ENCODE measurements around the gene PLIN5. TPM values are rescaled to one million over a fixed set of nuclear protein-coding genes. Genes with fewer than 3 reads are reported as not detected.

Gene PLIN5
- total RNA-seq, 4 donors from 2014 or later: 12.0 to 26.7 (median 19.1) TPM

DNA sequence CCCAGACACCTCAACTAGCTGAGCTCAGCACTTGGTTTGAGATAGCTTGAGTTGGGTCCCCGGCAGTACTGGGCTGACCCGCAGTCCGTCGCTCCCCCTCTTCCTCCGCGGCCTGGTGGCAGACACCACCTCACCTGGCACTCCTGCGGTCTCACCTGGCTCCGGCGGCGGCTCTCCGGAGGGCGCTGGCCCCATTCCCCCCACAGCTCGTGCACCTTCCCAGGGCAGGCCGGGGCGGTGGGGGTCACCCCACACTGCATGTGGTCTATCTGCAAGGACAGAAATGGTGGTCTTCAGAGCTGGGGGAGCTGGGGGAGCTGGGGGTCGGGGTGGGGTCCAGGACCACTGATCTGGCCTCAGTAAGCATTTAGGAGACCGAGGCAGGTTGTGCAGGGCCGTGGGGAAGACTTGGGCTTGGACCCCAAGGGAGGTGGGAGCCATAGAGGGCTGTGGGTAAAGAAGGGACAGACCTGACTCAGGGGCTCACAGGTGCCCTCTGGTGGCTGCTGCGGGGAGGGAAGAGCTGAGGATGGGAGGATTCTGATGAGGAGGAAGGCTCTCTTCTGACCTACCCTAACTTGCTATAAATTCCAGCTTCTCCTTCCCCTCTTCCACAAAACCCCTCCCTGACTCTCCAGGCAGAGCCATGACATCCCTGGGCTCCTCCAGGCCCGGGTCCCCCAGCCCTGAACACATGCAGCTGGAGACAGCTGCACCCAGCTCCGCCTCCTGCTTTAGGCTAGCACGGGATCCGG lies 10.0 kb downstream of the PLIN5 start:
- TF ChIP-seq EP300 (IDR thresholded peaks at IDR 0.05): no peak
- TF ChIP-seq, protein P1, sequence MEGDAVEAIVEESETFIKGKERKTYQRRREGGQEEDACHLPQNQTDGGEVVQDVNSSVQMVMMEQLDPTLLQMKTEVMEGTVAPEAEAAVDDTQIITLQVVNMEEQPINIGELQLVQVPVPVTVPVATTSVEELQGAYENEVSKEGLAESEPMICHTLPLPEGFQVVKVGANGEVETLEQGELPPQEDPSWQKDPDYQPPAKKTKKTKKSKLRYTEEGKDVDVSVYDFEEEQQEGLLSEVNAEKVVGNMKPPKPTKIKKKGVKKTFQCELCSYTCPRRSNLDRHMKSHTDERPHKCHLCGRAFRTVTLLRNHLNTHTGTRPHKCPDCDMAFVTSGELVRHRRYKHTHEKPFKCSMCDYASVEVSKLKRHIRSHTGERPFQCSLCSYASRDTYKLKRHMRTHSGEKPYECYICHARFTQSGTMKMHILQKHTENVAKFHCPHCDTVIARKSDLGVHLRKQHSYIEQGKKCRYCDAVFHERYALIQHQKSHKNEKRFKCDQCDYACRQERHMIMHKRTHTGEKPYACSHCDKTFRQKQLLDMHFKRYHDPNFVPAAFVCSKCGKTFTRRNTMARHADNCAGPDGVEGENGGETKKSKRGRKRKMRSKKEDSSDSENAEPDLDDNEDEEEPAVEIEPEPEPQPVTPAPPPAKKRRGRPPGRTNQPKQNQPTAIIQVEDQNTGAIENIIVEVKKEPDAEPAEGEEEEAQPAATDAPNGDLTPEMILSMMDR (IDR thresholded peaks at IDR 0.05): peak; percentile 43 to 66 (median 58)
- Histone ChIP-seq H3K4me3 (no peak overlapping the region), H3K4me1 (no peaks in the 10 kb centered on the region), H3K27me3 (peaks cover 0 to 16% of the 10 kb centered on the region in 2 donors), H3K9me3 (no peaks in the 10 kb centered on the region), H3K36me3 (no peaks in the 10 kb centered on the region), H3K27ac (no peak overlapping the region)
- WGBS, 2 donors: 65 to 68% methylated on average over 21 of the region's 23 CpGs
- peak; percentile 28 to 63 for DNase-seq (ENCODE audit: low spot score in 2 of 2)

DNA sequence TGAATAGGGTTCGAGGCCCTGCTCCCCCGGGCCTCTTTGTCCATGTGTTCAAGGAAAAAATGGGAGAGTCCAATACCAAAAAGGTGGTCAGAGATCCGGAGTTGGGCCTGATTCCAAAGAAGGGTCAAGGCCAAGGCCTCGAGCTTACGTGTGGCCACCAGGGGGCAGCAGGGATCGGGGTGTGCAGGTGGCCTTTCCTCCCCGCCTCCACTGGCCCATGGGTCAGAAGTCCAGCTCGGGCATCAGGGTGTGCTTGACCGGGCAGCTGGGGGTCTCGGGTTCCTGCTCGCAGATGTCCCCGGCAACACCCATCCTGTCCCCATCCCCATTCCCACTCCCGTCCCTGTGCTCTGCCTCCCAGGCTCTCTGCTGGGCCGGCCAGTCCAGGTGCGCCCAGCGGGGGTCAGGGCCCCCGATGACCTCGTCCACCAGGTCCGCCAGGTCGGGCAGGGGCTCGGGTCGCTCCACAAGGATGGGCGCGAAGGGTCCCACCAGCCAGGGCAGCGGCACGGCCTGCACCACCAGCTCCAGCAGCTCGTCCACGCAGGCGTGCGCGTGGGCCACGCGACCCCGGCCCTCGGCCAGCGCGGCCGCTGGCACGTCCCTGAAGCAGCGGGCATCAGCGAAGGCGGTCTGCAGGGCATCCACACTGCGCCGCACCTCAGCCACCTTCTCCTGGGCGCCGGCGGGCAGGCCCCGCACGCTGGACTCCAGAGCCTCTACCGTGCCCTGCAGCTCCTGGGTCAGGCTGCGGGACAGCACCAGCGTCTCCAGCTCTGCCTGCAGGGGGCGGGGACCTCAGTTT lies 11.5 kb downstream of the PLIN5 start:
- no peaks in the 10 kb centered on the region for H3K36me3 ChIP-seq
- no peak overlapping the region for H3K27ac ChIP-seq
- peak in 1 of 2 donors; percentile 24 for DNase-seq (ENCODE audit: low spot score in 2 of 2)
- no peaks in the 10 kb centered on the region for H3K9me3 ChIP-seq
- H3K27me3 ChIP-seq: peaks cover 0 to 20% of the 10 kb centered on the region in 2 donors
- 46 to 78% methylated on average over 20 to 50 of the region's 53 CpGs for WGBS, 2 donors
- TF ChIP-seq, protein P1 (IDR thresholded peaks at IDR 0.05): peak in 3 of 5 experiments; percentile 27 to 48 (median 35)
- no peak for TF ChIP-seq EP300 (IDR thresholded peaks at IDR 0.05)
- no peak overlapping the region for H3K4me3 ChIP-seq
- peaks cover 0 to 10% (median 0%) of the 10 kb centered on the region in 4 donors for H3K4me1 ChIP-seq

DNA sequence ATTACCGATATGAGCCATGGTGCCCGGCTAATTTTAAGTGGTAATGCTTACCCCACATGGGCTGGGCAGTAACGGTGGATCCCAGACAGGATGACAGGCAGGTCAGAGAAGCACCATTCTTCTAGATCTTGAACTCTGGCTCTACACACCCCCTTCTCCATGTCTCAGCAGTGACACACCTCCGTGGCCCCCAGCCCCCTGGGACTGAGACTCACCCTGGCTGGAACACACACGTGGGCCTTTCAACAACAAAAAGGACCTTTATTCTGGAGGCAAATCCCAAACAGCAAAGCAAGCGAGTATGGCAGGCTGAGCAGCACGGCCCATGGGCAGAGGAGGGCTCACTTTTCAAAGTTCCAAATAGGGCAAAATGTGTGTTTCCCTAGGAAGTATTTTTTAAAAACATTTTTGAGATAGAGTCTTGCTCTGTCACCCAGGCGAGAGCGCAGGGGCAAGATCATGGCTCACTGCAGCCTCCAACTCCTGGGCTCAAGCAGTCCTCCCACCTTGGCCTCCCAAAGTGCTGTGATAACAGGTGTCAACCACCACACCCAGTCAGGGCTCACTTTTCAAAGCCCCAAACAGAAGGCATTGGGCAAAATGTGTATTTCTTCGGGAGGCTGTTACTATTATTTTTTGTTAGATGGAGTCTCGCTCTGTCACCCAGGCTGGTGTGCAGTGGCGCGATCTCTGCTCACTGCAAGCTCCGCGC lies 12.6 kb downstream of the PLIN5 start:
- H3K4me3 ChIP-seq: no peak overlapping the region
- peaks cover 0 to 14% (median 0%) of the 10 kb centered on the region in 4 donors for H3K4me1 ChIP-seq
- WGBS, 2 donors: 74 to 77% methylated on average over 15 of the region's 15 CpGs
- peaks cover 0 to 30% of the 10 kb centered on the region in 2 donors for H3K27me3 ChIP-seq
- TF ChIP-seq POLR2A (IDR thresholded peaks at IDR 0.05) (no peak), EP300 (IDR thresholded peaks at IDR 0.05) (no peak)
- TF ChIP-seq, protein P1 (IDR thresholded peaks at IDR 0.05): no peak
- no peaks in the 10 kb centered on the region for H3K9me3 ChIP-seq
- no peak for DNase-seq (ENCODE audit: low spot score in 2 of 2)
- H3K27ac ChIP-seq: no peak overlapping the region
- H3K36me3 ChIP-seq: no peaks in the 10 kb centered on the region

DNA sequence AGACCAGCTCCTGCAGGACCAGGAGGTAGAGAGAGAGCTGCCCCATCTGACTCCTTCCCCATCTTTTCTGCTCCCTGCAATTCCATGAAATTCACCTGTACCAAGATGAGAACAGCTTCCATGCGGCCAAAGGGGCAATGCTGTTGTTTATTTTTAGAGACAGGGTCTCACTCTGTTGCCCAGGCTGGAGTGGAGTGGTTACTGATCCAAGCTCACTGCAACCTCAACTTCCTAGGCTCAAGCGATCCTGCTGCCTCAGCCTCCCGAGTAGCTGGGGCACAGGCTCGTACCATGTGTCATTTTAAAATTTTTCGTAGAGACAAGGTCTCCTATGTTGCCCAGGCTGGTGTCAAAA lies 13.2 kb downstream of the PLIN5 start:
- Histone ChIP-seq H3K4me1 (peaks cover 0 to 14% (median 0%) of the 10 kb centered on the region in 4 donors), H3K36me3 (no peaks in the 10 kb centered on the region), H3K27ac (no peak overlapping the region), H3K4me3 (no peak overlapping the region), H3K27me3 (peaks cover 0 to 36% of the 10 kb centered on the region in 2 donors), H3K9me3 (no peaks in the 10 kb centered on the region)
- DNase-seq (ENCODE audit: low spot score in 2 of 2): no peak
- WGBS, 2 donors: 74 to 79% methylated on average over 5 of the region's 5 CpGs
- TF ChIP-seq EP300 (IDR thresholded peaks at IDR 0.05): no peak
- TF ChIP-seq POLR2A (IDR thresholded peaks at IDR 0.05): no peak
- TF ChIP-seq, protein P1 (IDR thresholded peaks at IDR 0.05): no peak

Data from tibial nerve (tissue), 4 donors.